Smooth muscle cell (in vitro differentiated cells): ENCODE data around the gene SDF4. TPM values are rescaled to one million over a fixed set of nuclear protein-coding genes. Genes with fewer than 3 reads are reported as not detected.

Experiments
- DNase-seq: peaks from one replicate; lab custom pipeline; 2025; ENCODE audit not compliant: unreplicated experiment; lab: John Stamatoyannopoulos, UW
- H2AFZ ChIP-seq: fragments of 200-600 bp; sonication (generic); 2 replicates; pipeline ENCODE4 v1.6.0; 2016; ENCODE audit warnings: antibody characterized with exemption, low read depth, mild to moderate bottlenecking
- H3F3A ChIP-seq: fragments of 200-600 bp; sonication (generic); 2 replicates; pipeline ENCODE4 v1.6.0; 2017; ENCODE audit warnings: antibody characterized with exemption, low read depth
- H3K27ac ChIP-seq: fragments of 200-600 bp; sonication (generic); 2 replicates; pipeline ENCODE4 v1.5.1; 2016; ENCODE audit warnings: low read depth, mild to moderate bottlenecking
- H3K27me3 ChIP-seq: fragments of 200-600 bp; sonication (generic); 2 replicates; pipeline ENCODE4 v1.6.1; 2016; ENCODE audit warnings: low read depth, mild to moderate bottlenecking
- H3K36me3 ChIP-seq: fragments of 200-600 bp; sonication (generic); 2 replicates; pipeline ENCODE4 v1.5.1; 2016; ENCODE audit warnings: low read depth
- H3K4me1 ChIP-seq: fragments of 200-600 bp; sonication (generic); 2 replicates; pipeline ENCODE4 v1.5.1; 2016; ENCODE audit warnings: low read depth
- H3K4me2 ChIP-seq: fragments of 200-600 bp; sonication (generic); 2 replicates; pipeline ENCODE4 v1.6.0; 2016; ENCODE audit warnings: mild to moderate bottlenecking
- H3K4me3 ChIP-seq: fragments of 200-600 bp; sonication (generic); 2 replicates; pipeline ENCODE4 v1.5.1; 2016; ENCODE audit warnings: mild to moderate bottlenecking
- H3K79me2 ChIP-seq: fragments of 200-600 bp; sonication (generic); 2 replicates; pipeline ENCODE4 v1.6.0; 2016; ENCODE audit warnings: low read depth, mild to moderate bottlenecking
- H3K9ac ChIP-seq: fragments of 200-600 bp; sonication (generic); 2 replicates; pipeline ENCODE4 v1.6.0; 2016; ENCODE audit warnings: low read depth
- H3K9me3 ChIP-seq: fragments of 200-600 bp; sonication (generic); replicated peaks from 2 replicates; pipeline ENCODE4 v1.5.1; 2016; ENCODE audit warnings: low read depth
- H4K20me1 ChIP-seq: fragments of 200-600 bp; sonication (generic); 2 replicates; pipeline ENCODE4 v1.6.0; 2016; ENCODE audit warnings: low read depth
- CTCF ChIP-seq: fragments of 200-600 bp; sonication (generic); IDR thresholded peaks from 2 replicates; pipeline ENCODE4 v1.5.1; 2017; ENCODE audit warnings: borderline replicate concordance, mild to moderate bottlenecking, antibody characterized with exemption; ENCODE audit not compliant: insufficient read depth, poor library complexity, severe bottlenecking
- WGBS: methylation state at CpG from one replicate; pipeline ENCODE4 v1.1.7; 2016; ENCODE audit warnings: low lambda C conversion rate; 5-methylcytosine and 5-hydroxymethylcytosine counted together
- polyA plus RNA-seq: library from polyadenylated mRNA; unstranded; fragments of >200 nt; fragmentation: Nextera tagmentation; extraction: Ambion mirVana; gene quantifications from 2 replicates; pipeline ENCODE4 v1.2.1, GENCODE V29; 2016
- total RNA-seq: library from RNA; depleted of rRNA; stranded (reverse); fragments of >200 nt; gene quantifications from 2 replicates; pipeline ENCODE4 v1.2.3, GENCODE V29; 2014

The SDF4 gene
- total and polyA plus RNA-seq, 2 experiments from 2014 or later: 94.9 to 263 TPM

GRCh38 chr1:1273512-1274298 lies 41.9 kb upstream of the SDF4 start, which contains the start of gene UBE2J2:
TSS of gene UBE2J2 (minus strand) at chr1:1273854. CDS start at chr1:1267992, 5,862 bp downstream.
- peak within 1 kb of the TSS; percentile 98 for H3K4me2 ChIP-seq
- peak within 1 kb of the TSS; percentile 74 for H3K27ac ChIP-seq
- H3K4me1 ChIP-seq: peaks cover 18% of the 10 kb centered on the region
- H3K27me3 ChIP-seq: no peaks in the 10 kb centered on the region
- no peaks in the 10 kb centered on the region for H3F3A ChIP-seq
- peaks cover 46% of the 10 kb centered on the region for H3K79me2 ChIP-seq
- WGBS: 1% methylated on average over 67 of the region's 105 CpGs
- no peaks in the 10 kb centered on the region for H3K36me3 ChIP-seq
- H4K20me1 ChIP-seq: peaks cover 43% of the 10 kb centered on the region
- no peak for TF ChIP-seq CTCF
- peak within 1 kb of the TSS; percentile 85 for H3K4me3 ChIP-seq
- DNase-seq: peak; percentile 88
- peak within 1 kb of the TSS; percentile 97 for H3K9ac ChIP-seq
- H2AFZ ChIP-seq: peak within 1 kb of the TSS; percentile 75
- H3K9me3 ChIP-seq: no peaks in the 10 kb centered on the region

- no peaks in the 10 kb centered on the region for H3F3A ChIP-seq
- H3K4me1 ChIP-seq: peaks cover 18% of the 10 kb centered on the region
- WGBS: 1% methylated on average over 31 of the region's 31 CpGs
- H3K4me2 ChIP-seq: peak overlapping the region; percentile 98
- peaks cover 48% of the 10 kb centered on the region for H4K20me1 ChIP-seq
- no peak overlapping the region for H2AFZ ChIP-seq
- TF ChIP-seq CTCF: no peak
- H3K79me2 ChIP-seq: peaks cover 51% of the 10 kb centered on the region
- no peaks in the 10 kb centered on the region for H3K27me3 ChIP-seq
- H3K36me3 ChIP-seq: no peaks in the 10 kb centered on the region
- peak overlapping the region; percentile 74 for H3K27ac ChIP-seq
- DNase-seq: no peak
- H3K9me3 ChIP-seq: no peaks in the 10 kb centered on the region
- peak overlapping the region; percentile 85 for H3K4me3 ChIP-seq
- H3K9ac ChIP-seq: peak overlapping the region; percentile 97
These were observed 41.4 kb upstream of the SDF4 start for GRCh38 chr1:1273209-1273511.

- H2AFZ ChIP-seq: no peak overlapping the region
- no peaks in the 10 kb centered on the region for H3K9me3 ChIP-seq
- H3K27ac ChIP-seq: peak overlapping the region; percentile 74
- 51% methylated on average over 43 of the region's 43 CpGs for WGBS
- no peaks in the 10 kb centered on the region for H3K27me3 ChIP-seq
- no peaks in the 10 kb centered on the region for H3F3A ChIP-seq
- H3K4me2 ChIP-seq: peak overlapping the region; percentile 98
- H4K20me1 ChIP-seq: peaks cover 50% of the 10 kb centered on the region
- peaks cover 54% of the 10 kb centered on the region for H3K79me2 ChIP-seq
- H3K4me3 ChIP-seq: peak overlapping the region; percentile 85
- DNase-seq: no peak
- H3K36me3 ChIP-seq: no peaks in the 10 kb centered on the region
- H3K4me1 ChIP-seq: peaks cover 18% of the 10 kb centered on the region
- H3K9ac ChIP-seq: peak overlapping the region; percentile 97
- no peak for TF ChIP-seq CTCF
These were observed 40.8 kb upstream of the SDF4 start for GRCh38 chr1:1272341-1273208.
